Measurements from ENCODE around the gene FBXO21.
A peak's percentile ranks its signal among the peaks of the same experiment; 100 is the strongest.
"Not testable (repeated sequence)": the region's sequence is repeated elsewhere in the genome, so short reads cannot be mapped to it uniquely, and the experiment has no call there.

The FBXO21 gene, protein sequence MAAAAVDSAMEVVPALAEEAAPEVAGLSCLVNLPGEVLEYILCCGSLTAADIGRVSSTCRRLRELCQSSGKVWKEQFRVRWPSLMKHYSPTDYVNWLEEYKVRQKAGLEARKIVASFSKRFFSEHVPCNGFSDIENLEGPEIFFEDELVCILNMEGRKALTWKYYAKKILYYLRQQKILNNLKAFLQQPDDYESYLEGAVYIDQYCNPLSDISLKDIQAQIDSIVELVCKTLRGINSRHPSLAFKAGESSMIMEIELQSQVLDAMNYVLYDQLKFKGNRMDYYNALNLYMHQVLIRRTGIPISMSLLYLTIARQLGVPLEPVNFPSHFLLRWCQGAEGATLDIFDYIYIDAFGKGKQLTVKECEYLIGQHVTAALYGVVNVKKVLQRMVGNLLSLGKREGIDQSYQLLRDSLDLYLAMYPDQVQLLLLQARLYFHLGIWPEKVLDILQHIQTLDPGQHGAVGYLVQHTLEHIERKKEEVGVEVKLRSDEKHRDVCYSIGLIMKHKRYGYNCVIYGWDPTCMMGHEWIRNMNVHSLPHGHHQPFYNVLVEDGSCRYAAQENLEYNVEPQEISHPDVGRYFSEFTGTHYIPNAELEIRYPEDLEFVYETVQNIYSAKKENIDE

DNA sequence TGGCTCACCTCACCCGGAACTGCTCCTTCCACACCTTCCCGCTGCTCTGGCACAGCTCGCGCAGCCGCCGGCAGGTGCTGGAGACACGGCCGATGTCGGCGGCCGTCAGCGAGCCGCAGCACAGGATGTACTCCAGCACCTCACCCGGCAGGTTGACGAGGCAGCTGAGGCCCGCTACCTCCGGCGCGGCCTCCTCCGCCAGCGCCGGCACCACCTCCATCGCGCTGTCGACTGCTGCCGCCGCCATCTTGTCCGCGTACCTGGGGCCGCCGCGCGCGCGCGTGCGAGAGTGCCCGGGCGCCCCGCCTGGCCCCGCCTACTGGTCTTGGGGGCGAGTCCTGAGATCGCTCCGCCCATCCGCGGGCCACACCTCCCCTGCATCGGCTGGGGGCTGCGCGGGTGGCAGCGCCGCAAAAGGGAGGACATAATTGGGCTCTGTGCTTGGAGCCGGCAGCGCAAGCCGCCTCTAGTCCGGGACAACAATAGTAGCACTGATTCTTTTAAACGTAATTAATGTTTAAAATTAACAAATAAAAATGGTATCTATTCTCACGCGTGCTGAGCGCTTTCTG is at the start of gene FBXO21:
Gene FBXO21, minus strand, starts transcription at position 261 of the 572 bp plus-strand sequence. Its CDS starts 14 bp downstream, at position 247.
- peak; percentile 92 to 95 for ATAC-seq

- ATAC-seq, result no peak
Observed at GRCh38 chr12:117236456-117237001, 46.3 kb upstream of the FBXO21 start.

GRCh38 chr12:117235261-117235660 is 45.0 kb upstream of the FBXO21 start:
- ATAC-seq, result no peak

DNA sequence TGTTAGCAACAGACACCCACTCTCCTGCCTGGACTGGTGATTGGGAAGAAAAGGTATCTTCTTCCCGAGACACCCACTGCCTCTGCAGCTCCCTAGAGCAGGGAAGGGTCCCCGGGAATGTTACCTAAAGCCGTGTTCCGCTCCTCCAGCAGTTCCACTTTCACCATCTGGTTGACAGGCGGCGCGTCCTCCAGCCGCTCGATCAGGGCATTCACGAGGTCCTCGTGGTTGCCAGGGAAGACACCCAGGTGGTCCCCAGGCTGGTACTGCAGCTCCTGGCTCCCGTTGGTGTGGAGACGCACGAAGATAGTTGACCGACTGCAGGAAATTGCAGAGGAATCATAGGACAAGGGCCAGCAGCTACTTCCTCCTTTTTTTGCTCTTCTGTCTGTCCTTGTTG is 44.2 kb upstream of the FBXO21 start:
- no peak for ATAC-seq

GRCh38 chr12:117231750-117232149 is 41.5 kb upstream of the FBXO21 start:
- no peak for ATAC-seq

DNA sequence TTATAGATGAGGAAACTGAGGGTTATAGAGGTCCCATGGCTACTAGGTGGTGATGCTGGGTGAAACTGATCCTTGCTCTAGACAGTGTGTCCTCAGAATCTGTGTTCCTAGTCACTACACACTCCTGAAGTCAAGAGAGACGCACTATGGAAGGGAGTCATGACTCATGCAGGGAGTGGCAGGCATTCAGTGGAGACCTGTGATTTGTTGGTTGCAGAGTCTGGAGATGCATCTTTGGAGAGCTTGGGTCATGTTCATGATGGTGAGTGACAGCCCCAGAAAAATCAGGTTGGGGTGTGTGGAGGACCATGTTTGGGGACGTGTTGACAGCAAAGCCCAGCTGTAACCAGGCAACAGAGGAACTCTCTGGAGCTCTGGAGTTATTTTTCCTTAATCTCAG is 38.0 kb upstream of the FBXO21 start:
- no peak for ATAC-seq

DNA sequence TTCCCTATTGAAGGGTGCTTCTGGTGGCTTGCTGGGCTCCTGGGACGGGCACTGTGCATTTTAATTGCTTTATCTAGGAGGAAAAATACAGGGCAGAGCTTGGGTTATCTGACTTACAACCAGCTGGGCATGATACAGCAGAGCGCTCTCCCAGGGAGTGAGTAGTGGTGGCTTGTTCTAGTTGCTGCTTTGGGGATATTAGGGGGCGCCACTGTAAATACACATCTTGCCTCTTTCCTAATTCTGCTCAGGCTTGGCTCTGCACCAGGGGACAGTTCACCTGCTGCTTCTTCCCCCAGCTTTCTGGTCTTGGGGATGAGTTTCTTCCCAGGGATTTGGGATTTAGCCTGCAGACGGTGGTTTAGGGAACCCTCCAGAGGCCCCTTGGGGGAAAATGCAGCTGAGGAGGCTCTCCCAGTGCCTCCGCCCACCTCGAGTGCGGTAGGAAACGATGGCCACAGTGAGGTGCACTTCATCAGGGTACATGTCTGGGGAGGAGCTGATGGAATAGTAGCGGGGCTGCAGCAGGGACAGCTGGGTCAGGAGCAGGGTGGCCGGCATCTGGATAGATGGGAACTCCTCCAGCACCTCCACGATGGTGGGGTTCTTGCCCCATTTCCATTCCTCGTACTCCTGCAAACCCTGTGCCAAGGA is 36.9 kb upstream of the FBXO21 start:
- no peak for ATAC-seq

GRCh38 chr12:117226505-117226904 is 36.2 kb upstream of the FBXO21 start:
- no peak for ATAC-seq

- no peak for ATAC-seq
Observed at GRCh38 chr12:117225179-117225578, 34.9 kb upstream of the FBXO21 start.

GRCh38 chr12:117220947-117221346 is 30.7 kb upstream of the FBXO21 start:
- not testable (repeated sequence) for ATAC-seq

GRCh38 chr12:117218149-117218548 is 27.9 kb upstream of the FBXO21 start:
- no peak for ATAC-seq

DNA sequence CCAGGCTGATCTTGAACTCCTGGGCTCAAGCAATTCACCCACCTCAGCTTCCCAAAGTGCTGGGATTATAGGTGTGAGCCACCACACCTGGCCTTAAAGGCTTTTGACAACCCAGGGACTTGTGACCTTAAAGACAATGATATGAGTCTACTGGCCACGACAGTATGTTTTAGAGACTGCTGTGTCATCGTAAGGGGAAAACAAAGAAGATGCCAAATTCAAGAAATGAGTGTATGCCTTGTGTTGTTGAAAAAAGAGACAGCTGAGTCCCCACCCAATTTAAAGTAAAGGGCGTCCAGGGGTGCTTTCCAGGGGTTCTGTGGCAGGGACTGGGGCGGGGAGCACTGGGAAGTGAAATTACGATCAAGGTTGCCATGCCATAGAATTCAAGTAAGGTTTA is 26.4 kb upstream of the FBXO21 start:
- ATAC-seq, result no peak

- ATAC-seq, result no peak
Observed at GRCh38 chr12:117214797-117215196, 24.5 kb upstream of the FBXO21 start.

GRCh38 chr12:117213295-117213808 is 23.1 kb upstream of the FBXO21 start:
- ATAC-seq, result no peak

DNA sequence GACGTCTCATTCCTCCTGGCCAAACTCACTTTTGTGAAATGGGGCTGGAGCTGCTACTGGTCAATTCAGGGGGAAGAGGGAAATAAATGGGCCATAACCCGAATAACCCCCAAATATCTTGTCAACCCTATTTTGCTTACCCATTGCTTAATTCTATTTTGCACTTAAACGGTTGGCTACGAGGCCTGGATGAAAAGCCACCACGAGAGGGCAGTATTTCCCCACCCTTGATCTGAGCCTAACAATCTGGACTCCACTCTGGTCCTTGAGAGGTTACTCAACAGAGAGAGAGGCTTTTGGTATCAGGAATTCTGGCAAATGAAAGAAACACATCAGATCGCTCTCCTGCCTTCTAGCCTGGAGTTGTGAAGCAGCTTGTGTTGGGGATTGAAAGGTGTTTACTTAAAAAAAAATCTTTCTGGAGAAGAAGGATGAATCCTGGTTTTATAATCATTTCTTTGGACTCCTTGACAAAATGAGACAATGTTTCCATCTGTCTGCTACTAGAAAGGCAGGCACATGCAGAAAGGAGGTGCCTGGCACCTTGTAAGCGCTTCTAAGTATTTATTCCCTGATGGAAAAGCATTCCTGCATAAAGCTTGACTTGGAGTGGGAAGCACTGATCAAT is 22.4 kb upstream of the FBXO21 start:
- ATAC-seq, result peak; percentile 32 to 38

GRCh38 chr12:117210266-117210918 is 20.1 kb upstream of the FBXO21 start:
- ATAC-seq, result no peak

DNA sequence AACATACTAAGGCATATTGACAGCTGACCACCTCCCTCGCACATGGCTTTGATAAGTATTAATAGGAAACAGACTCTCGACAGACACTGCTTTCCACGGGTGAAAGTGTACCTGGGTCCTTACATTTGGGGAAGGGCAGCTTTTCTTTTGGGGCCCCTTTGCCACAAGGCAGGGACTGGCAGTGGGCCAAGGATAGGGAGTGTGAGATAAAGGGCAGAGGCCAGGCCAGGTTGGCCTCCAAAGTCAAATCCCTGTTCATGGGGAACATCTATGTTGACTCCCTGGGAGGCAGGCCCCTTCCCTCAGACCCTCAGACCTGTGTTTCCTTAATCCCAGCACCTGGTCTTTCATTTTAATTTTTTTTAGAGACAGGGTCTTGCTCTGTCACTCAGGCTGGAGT is 19.4 kb upstream of the FBXO21 start:
- no peak for ATAC-seq

DNA sequence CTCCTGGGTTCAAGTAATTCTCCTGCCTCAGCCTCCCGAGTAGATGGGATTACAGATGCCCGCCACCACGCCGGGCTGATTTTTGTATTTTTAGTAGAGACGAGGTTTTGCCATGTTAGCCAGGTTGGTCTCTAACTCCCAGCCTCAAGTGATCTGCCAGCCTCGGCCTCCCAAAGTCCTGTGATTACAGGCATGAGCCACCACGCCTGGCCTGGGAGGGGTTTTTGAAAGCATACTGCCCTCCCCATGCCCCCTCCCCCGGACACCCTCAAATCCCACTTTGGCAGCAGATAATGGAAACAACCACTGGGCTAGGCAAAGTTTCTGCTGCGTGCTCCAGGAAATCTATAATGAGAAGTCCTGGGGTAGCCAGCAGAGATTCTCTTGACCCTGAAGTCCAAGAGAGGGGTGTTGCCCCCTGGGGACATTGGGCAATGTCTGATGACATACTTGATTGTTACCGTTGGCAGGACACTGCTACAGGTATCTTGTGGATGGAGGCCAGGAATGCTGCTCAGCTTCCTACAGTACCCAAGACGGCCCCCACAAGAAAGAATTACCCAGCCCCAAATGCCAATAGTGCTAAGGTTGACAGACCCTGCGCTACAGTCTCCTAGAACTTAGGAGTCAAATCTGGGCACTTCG is 18.7 kb upstream of the FBXO21 start:
- no peak for ATAC-seq

DNA sequence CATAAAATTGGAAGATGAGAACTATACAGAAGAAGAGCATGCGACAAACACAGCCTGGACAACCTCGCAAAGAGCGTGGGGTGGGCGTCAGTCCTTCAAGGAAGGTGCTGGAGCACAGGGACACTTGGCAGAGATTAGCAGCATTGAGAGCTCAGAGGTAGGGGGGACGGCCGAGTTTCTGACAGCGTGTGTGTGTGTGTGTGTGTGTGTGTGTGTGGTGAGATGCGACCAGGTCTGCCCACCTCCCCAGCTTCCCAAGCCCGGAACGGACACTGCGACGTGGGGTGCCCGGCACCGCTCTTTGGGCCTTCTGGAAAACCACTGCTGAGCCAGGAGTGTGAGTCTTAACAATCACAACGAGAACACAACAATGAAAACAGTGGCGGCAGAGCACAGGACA is 17.9 kb upstream of the FBXO21 start:
- no peak for ATAC-seq

GRCh38 chr12:117207675-117208074 is 17.4 kb upstream of the FBXO21 start:
- no peak for ATAC-seq

DNA sequence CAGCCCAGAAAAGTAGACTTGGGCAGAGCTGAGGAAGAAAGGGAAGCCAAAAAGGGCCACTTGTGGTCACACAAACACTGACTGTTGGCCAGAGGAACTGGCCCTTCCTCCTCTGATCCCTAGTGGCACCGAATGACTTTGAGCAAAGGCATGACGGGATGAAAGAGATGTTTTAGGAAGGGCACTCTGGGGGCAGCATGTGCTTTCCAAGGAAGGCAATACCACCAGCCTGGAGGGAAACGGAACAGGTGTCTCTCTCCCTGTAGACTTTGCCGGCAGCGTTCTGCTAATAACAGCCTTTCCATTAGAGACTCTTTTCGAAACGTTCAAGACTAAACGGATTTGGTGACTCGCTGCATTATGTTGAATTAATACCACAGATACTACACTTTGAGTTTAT is 12.3 kb upstream of the FBXO21 start:
- ATAC-seq, result no peak

Data from activated CD4-positive, CD25-positive, alpha-beta regulatory T cell treated with anti-CD3 and anti-CD28 coated beads, Interleukin-2, amount 50 U/mL, for 24 hours (primary cell).